ENCODE measurements around the gene GLIPR1L2.

DNA sequence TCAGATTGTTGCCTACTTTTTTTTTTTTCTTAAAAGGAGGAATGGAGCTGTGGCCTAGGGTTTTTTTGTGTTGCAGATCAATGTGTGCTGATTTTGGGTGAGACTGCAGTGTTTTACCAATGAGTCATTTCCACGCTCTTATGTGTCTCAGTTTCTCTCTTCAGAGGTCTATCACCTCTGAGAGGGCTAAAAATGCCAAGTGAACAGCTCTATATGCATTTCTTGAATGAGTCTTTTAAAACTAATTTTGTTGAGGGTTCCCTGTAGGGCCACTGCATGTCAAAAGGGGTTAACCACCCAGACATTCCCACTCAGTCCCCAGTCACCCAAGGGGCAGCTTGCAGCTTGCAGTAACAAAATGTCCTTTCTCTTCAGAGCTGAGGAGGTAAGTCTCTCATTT is 24.3 kb upstream of the GLIPR1L2 start:
- TF ChIP-seq EZH2 (IDR thresholded peaks at IDR 0.05; ENCODE audit: insufficient read depth, low read length), result no peak
- TF ChIP-seq, protein P1, sequence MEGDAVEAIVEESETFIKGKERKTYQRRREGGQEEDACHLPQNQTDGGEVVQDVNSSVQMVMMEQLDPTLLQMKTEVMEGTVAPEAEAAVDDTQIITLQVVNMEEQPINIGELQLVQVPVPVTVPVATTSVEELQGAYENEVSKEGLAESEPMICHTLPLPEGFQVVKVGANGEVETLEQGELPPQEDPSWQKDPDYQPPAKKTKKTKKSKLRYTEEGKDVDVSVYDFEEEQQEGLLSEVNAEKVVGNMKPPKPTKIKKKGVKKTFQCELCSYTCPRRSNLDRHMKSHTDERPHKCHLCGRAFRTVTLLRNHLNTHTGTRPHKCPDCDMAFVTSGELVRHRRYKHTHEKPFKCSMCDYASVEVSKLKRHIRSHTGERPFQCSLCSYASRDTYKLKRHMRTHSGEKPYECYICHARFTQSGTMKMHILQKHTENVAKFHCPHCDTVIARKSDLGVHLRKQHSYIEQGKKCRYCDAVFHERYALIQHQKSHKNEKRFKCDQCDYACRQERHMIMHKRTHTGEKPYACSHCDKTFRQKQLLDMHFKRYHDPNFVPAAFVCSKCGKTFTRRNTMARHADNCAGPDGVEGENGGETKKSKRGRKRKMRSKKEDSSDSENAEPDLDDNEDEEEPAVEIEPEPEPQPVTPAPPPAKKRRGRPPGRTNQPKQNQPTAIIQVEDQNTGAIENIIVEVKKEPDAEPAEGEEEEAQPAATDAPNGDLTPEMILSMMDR (IDR thresholded peaks at IDR 0.05; ENCODE audit: insufficient read depth, low read depth, low read length), result no peak

All from astrocyte (in vitro differentiated cells and primary cell).